ENCODE data around the gene USP31.
"Not testable (repeated sequence)": the region's sequence is repeated elsewhere in the genome, so short reads cannot be mapped to it uniquely, and the experiment has no call there.

USP31 gene

GRCh38 chr16:23160082-23160481 lies 10.8 kb upstream of the USP31 start:
- no peak for DNase-seq (ENCODE audit: low spot score)

- DNase-seq (ENCODE audit: low spot score), result no peak
Observed at GRCh38 chr16:23158114-23158513, 8.9 kb upstream of the USP31 start.

DNA sequence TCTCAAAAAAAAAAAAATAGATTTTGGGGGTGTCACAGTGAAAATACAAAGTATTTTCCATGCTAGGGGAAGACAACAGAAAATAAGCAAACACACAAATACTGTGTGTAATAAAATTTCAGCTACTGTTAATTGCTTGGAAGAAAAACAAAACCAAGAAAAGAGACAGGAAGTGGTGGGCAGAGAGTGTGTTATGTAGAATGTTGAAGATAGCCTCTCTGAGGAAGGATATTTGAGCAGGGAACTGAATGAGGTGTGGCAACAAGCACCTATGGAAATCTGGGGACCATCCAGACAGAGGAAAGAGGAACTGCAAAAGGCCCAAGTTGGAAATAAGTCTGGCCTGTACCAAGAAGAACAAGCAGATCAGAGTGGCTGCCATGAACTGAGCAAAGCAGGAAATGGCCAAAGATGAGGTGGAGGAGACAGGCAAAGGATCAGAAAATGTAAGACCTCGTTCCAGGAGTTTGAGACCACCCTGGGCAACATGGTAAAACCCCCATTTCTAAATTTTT lies 7.8 kb upstream of the USP31 start:
- no peak for DNase-seq (ENCODE audit: low spot score)

GRCh38 chr16:23156110-23156509 lies 6.9 kb upstream of the USP31 start:
- DNase-seq (ENCODE audit: low spot score), result no peak

DNA sequence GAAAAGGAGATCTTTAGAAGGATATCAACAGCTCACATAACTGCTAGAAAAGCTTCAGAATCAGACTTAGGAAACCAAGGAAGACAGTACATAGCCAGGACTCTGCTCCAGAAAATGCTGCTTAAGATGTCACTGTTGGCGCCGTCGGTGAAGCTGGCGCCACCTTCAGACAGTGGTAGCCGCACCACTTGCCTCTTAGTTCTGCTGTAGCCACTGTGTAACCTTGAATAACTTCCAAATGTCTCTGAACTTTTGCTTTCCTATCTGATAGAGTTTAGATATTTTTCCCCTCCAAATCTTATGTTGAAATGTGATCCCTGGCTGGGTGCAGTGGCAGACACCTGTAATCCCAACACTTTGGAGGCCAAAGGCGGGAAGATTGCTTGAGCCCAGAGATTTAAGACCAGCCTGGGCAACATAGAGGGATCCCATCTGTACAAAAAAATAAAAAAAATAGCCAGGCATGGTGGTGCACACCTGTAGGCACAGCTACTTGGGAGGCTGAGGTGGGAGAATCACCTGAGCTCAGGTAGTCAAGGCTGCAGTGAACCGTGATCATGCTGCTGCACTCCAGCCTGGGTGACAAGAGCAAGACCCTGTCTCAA lies 6.3 kb upstream of the USP31 start:
- no peak for DNase-seq (ENCODE audit: low spot score)

DNA sequence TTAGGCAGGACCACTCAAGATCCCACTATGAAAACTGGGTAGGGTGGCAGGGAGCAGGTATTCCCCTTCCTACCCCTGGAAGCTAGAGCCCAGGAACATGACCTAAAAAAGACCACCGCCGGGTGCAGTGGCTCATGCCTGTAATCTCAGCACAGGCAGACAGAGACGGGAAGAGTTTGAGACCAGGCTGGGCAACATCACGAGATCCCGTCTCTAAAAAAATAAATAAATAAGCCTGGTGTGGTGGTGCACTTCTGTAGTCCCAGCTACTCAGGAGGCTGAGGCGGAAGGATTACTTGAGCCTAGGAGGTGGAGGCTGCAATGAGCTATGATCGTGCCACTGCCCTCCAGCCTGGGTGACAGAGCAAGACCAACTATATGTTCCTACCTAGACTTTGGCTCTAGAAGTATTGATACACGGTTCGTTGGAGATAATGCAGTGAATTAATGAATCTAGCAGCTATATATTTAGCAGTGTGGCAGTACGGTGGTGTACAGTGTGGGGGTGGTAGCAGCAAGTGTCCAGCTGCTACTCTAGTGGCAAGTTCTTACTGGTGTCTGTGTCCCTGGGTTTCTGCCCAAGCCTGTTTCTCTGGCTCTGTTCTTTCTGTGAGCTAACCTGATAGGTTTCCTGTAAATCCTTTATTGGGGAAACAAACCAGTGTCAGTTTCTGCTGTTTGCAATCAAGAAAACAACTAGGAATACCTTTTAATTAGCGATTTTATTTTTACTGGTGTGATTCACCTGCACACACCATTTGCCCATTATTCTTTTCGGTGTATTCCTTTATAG lies 3.3 kb upstream of the USP31 start:
- no peak for DNase-seq (ENCODE audit: low spot score)

DNA sequence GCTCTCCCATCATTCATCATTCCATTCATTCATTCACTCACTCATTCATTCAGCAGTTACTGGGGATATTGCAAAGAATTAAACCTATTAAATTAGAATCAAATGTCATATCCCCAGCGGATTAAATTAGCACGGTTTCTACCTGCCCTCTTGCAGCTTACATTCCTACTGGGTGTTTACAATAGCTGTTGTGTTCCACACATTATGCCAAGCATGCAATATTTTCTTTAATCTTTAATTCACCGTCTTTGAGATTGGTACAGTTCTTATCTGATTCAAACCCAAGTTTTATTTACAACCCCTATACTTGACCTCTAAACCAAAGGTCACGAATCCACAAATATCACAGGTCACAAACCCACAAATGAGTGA lies 727 bp upstream of the USP31 start:
- no peak for DNase-seq (ENCODE audit: low spot score)

- DNase-seq (ENCODE audit: low spot score), result no peak
Observed at GRCh38 chr16:23148513-23149266, 562 bp downstream of the USP31 start.

GRCh38 chr16:23148166-23148512 lies 1.1 kb downstream of the USP31 start:
- no peak for DNase-seq (ENCODE audit: low spot score)

GRCh38 chr16:23147666-23148065 lies 1.6 kb downstream of the USP31 start:
- no peak for DNase-seq (ENCODE audit: low spot score)

DNA sequence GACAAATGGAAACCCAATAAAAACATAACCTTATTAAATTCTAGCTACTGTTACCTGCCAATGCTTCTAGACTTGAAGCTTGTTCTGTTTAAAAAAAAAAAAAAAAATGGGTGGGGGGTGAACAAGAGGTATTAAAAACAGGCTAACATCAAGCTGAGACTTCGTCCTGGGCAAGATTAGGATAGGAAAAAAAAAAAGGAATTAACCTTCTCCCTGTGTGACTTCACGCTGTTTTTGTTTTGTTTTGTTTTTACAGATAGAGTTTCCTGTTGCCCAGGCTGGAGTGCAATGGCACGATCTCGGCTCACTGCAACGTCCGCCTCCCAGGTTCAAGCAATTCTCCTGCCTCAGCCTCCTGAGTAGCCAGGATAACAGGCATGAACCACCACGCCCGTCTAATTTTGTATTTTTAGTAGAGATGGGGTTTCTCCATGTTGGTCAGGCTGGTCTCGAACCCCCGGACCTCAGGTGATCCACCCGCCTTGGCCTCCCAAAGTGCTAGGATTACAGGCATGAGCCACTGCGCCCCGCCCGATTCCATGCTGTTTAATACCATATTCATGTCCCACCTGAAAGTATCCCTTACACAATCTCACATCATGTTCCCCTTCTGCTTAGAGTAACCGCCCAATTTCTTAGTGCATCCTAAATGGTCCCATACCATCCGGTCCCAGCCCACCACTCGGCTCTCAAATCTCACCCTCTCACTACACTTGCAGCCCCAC lies 2.2 kb downstream of the USP31 start:
- no peak for DNase-seq (ENCODE audit: low spot score)

GRCh38 chr16:23145608-23146007 lies 3.6 kb downstream of the USP31 start:
- DNase-seq (ENCODE audit: low spot score), result no peak

GRCh38 chr16:23145186-23145585 lies 4.1 kb downstream of the USP31 start:
- DNase-seq (ENCODE audit: low spot score), result no peak

- not testable (repeated sequence) for DNase-seq (ENCODE audit: low spot score)
Observed at GRCh38 chr16:23144393-23144792, 4.9 kb downstream of the USP31 start.

DNA sequence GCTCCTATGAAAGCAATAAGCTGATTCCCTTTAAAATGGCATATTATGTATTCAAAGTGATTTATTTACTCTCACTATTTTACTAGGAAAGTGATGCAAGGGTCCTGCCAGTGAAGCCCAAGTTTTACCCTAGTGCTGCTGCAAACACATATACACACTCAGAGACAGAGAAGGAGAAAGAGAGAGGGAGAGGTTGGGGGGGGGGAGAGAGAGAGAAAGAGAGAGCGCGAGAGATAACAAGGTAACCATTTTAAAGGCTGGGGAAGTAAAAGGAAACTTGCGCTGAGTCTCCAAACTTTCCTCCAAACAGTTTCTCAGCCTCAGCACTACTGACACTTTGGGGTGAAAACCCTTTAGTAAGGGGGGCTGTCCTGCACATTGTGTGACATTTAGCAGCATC lies 5.9 kb downstream of the USP31 start:
- DNase-seq (ENCODE audit: low spot score), result no peak

- no peak for DNase-seq (ENCODE audit: low spot score)
Observed at GRCh38 chr16:23141959-23142740, 7.1 kb downstream of the USP31 start.

DNA sequence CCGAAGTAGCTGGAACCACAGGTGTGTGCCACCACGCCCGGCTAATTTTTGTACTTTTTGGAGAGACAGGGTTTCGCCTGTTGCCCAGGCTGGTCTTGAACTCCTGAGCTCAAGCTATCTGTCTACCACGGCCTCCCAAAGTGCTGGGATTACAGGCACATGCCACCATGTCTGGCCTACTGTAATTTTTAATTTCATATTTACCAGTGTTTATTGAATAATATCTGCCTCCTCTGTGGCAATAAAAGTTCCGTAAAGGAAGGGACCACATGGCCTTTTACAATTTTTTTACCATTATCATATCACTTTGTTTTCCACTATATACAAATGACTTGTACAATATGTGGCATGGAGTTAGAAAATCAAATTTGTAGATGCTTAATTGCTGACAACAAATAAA lies 7.8 kb downstream of the USP31 start:
- DNase-seq (ENCODE audit: low spot score), result no peak

GRCh38 chr16:23141033-23141432 lies 8.2 kb downstream of the USP31 start:
- no peak for DNase-seq (ENCODE audit: low spot score)

GRCh38 chr16:23140107-23140506 lies 9.1 kb downstream of the USP31 start:
- no peak for DNase-seq (ENCODE audit: low spot score)

- no peak for DNase-seq (ENCODE audit: low spot score)
Observed at GRCh38 chr16:23137818-23138217, 11.4 kb downstream of the USP31 start.

DNA sequence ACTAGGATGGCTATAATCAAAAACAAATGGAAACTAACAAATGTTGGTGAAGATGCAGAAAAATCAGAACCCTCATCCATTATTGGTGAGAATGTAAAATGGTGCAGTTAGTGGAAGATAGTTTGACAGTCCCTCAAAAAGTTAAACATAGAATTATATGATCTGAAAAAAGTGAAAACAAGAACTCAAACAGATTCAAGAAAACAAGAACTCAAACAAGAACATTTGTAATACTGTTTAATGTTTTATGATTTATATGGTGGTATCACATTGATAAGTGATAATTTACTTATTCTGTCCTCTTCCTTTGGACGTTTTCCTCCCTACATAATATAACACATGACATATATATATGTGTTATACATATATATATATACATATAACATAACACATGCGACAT lies 12.0 kb downstream of the USP31 start:
- DNase-seq (ENCODE audit: low spot score), result no peak

DNA sequence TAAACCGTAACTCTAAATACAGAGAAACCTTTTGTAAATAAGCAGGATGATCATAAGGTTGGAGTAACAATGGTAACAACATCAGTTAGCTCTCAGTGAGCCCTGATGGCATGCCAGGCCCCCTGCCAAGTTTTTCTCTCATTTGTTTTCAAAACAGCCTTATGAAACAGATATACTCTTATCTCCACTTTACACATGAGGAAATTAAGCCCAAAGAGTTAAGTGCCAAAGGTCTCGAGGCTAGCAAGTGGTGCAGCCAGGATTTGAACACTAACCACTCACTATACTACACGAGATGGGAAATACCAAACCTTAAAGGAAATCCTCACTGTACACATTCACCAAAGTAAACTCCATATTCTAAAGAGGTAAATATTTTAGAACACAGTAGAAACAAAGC lies 15.0 kb downstream of the USP31 start:
- no peak for DNase-seq (ENCODE audit: low spot score)

All from pons (tissue), 1 donor.